Heart left ventricle (tissue), 16 donors: ENCODE data around the gene B4GALT2. TPM values are rescaled to one million over a fixed set of nuclear protein-coding genes. Genes with fewer than 3 reads are reported as not detected.

Experiments
- ATAC-seq, 4 donors: fragments of 200-7000 bp; cut with Tn5 transposase; one replicate each; pipeline ENCODE4 v1.9.1; 2020 to 2022; ENCODE audit warnings: moderate library complexity in 4 of 4, mild to moderate bottlenecking in 3 of 4, moderate number of reproducible peaks in 1 of 4
- DNase-seq, 5 donors: peaks; one replicate each; pipeline ENCODE4 v3.0.0-alpha.2; 2020
- H3K27ac ChIP-seq, 12 donors: fragments of 200-600 bp; sonication (generic) in 4 of 12; one replicate each; pipeline versions ENCODE4 v1.5.0 to v1.8.0; 2016 to 2022; ENCODE audit warnings: mild to moderate bottlenecking in 2 of 12
- H3K27me3 ChIP-seq, 9 donors: fragments of 200-600 bp; sonication (generic) in 2 of 9; one replicate each; pipeline versions ENCODE4 v1.5.1 to v1.8.0; 2016 to 2022; ENCODE audit warnings: mild to moderate bottlenecking in 3 of 9
- H3K36me3 ChIP-seq, 9 donors: fragments of 200-600 bp; sonication (generic) in 2 of 9; one replicate each; pipeline versions ENCODE4 v1.5.0 to v1.8.0; 2018 to 2022; ENCODE audit warnings: mild to moderate bottlenecking in 2 of 9
- H3K4me1 ChIP-seq, 12 donors: fragments of 200-600 bp; sonication (generic) in 4 of 12; one replicate each; pipeline versions ENCODE4 v1.5.0 to v1.8.0; 2016 to 2022; ENCODE audit warnings: mild to moderate bottlenecking in 3 of 12
- H3K4me3 ChIP-seq, 12 donors: fragments of 200-600 bp; sonication (generic) in 4 of 12; one replicate each; pipeline versions ENCODE4 v1.5.0 to v1.8.0; 2017 to 2022; ENCODE audit warnings: mild to moderate bottlenecking in 9 of 12, moderate library complexity in 4 of 12
- H3K9me3 ChIP-seq, 12 donors: fragments of 200-600 bp; sonication (generic) in 4 of 12; one replicate each; pipeline versions ENCODE4 v1.5.0 to v1.8.0; 2016 to 2022; ENCODE audit warnings: mild to moderate bottlenecking in 1 of 12
- CTCF ChIP-seq, 12 donors: fragments of 200-600 bp; sonication (generic) in 4 of 12; IDR thresholded peaks; one replicate each; pipeline versions ENCODE4 v1.5.0 to v1.8.0; 2018 to 2022; ENCODE audit warnings: antibody characterized with exemption in 12 of 12, mild to moderate bottlenecking in 5 of 12
- POLR2A ChIP-seq, 2 donors: fragments of 450-650 bp; IDR thresholded peaks; one replicate each; pipeline ENCODE4 v1.6.1; 2017; ENCODE audit warnings: antibody characterized with exemption in 2 of 2, mild to moderate bottlenecking in 2 of 2, moderate library complexity in 2 of 2
- WGBS, 4 donors: extraction: QIAGEN DNeasy Blood & Tissue Kit in 2 of 4; methylation state at CpG; one replicate each; pipeline versions ENCODE4 v1.1.5 to v1.1.7; 2013 to 2018; 5-methylcytosine and 5-hydroxymethylcytosine counted together
- intact Hi-C, 10 donors: fragments of 100-400 bp; cut with DNase I; formaldehyde crosslinking; loops; one replicate each; pipeline versions ENCODE4 v1.11.1 to v1.14.2; 2022
- polyA plus RNA-seq, 2 donors: library from polyadenylated mRNA; stranded (reverse); fragments of 200-250 nt; gene quantifications; one replicate each; pipeline ENCODE4 v1.2.3, GENCODE V29; 2013
- total RNA-seq, 9 donors: library from RNA; depleted of rRNA in 2 of 9; stranded (reverse); fragments of >200 nt in 2 of 9; fragmentation: NEBNext Ultra II Directional in 3 of 9; extraction: Animal tissue kit (Norgen Biotek cat#: 25700) in 3 of 9; gene quantifications; one replicate each; pipeline versions ENCODE4 v1.1.0 to v1.2.4, GENCODE V29; 2016 to 2023
- donor health status: ischemic (EF 13 %, LVEDD 7.1; RV severe dilation, severe dysfunction).
- donor health status: healthy with polysubstance abuse.
- donor health status: DM: no; HTN: yes; CAD: no.
- donor health status: DM: no; HTN: no; CAD: no.
- donor health status: ischemic (EF 25% LVEDD 6.9; RV normal size, moderate dysfunction).
- donor health status: ischemic (EF 25% LVEDD 5.7; RV mildly dilated, moderate dysfunction).
- donor health status: healthy.
- donor health status: DM: yes; HTN: yes; CAD: no.
- donor health status: ischemic (EF 35%, LVEDD 5.7; RV mildly dilated, moderate dysfunction).
- donor health status: nonischemic (EF 11% LVEDD 7.7; RV severe dilation, severe dysfunction).
- donor health status: DM: yes; HTN: yes; CAD: no.
- donor health status: PGD.
- donor health status: ischemic (EF 29% LVEDD 5.4; RV normal size, mild dysfunction).
- donor health status: nonischemic (EF 23%, LVEDD 6.1; RV moderate dilation, normal function).

B4GALT2 gene
- total and polyA plus RNA-seq, 11 donors, result 26.8 to 65.7 (median 40.2) TPM

- ATAC-seq (no peak), DNase-seq (no peak)
- H3K9me3 ChIP-seq, result no peaks in the 10 kb centered on the region
- WGBS, 4 donors, result 88 to 94% (median 92%) methylated on average over 5 of the region's 5 CpGs
- peaks cover 0 to 66% (median 40%) of the 10 kb centered on the region in 9 donors for H3K36me3 ChIP-seq
- H3K4me3 ChIP-seq, result no peak overlapping the region
- TF ChIP-seq CTCF (IDR thresholded peaks at IDR 0.05) (no peak), POLR2A (IDR thresholded peaks at IDR 0.05) (no peak)
- peaks cover 0 to 53% (median 25%) of the 10 kb centered on the region in 12 donors for H3K4me1 ChIP-seq
- no peak overlapping the region for H3K27ac ChIP-seq
- no peaks in the 10 kb centered on the region for H3K27me3 ChIP-seq
- intact Hi-C loops, result no loop called here
Measured at GRCh38 chr1:43954036-43954435, 25.0 kb upstream of the B4GALT2 start.

DNA sequence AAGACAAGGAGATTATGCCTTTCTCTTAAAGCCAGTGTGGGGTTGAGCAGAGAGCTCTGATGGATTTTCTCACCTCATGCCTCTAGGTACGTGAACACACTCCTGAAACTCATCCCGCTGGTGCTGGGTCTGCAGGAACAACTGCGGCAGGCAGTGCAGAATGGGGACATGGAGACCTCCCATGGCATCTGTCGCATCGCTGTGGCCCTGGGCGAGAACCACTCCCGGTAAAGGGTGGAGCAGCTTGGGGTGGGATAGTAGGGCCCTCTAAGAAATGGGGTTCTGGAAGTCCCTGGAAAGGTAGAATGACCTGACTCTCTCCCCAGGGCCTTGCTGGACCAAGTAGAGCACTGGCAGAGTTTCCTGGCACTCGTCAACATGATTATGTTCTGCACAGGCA is 22.8 kb upstream of the B4GALT2 start:
- H3K36me3 ChIP-seq, result peaks cover 0 to 73% (median 52%) of the 10 kb centered on the region in 9 donors

DNA sequence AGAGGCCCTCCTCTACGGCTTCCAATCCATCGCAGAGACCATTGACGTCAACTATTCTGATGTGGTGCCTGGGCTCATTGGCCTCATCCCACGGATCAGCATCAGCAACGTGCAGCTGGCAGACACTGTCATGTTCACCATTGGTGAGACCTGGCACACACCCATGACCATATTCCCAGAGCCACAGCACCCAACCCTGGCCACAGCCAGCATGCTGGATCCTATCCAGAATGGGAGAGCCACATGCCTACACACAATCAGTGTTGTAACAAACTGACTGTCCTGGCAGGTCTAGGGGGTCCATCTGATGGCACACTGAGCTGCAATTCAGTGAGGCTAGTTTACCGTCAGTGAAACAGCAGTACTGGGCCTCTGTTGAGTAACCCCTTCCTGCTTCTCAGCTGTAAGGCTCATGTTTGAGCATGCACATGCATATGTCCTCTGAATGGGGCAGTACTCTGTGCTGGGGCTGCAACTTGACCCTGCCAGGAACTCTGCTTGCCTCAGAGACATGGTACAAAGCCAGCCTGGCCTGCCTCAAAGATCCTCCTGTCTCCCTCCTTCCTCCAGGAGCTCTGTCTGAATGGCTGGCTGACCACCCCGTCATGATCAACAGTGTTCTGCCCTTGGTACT is 21.5 kb upstream of the B4GALT2 start:
- ATAC-seq (no peak), DNase-seq (no peak)
- Histone ChIP-seq H3K9me3 (no peaks in the 10 kb centered on the region), H3K27ac (no peak overlapping the region), H3K27me3 (no peaks in the 10 kb centered on the region), H3K36me3 (peaks cover 0 to 77% (median 65%) of the 10 kb centered on the region in 9 donors), H3K4me3 (no peak overlapping the region), H3K4me1 (peaks cover 0 to 30% (median 7%) of the 10 kb centered on the region in 12 donors)
- TF ChIP-seq POLR2A (IDR thresholded peaks at IDR 0.05), result no peak
- TF ChIP-seq CTCF (IDR thresholded peaks at IDR 0.05), result no peak
- WGBS, 4 donors, result 85 to 89% (median 87%) methylated on average over 7 of the region's 7 CpGs
- intact Hi-C loops, result no loop called here

More for the DNA sequence above, 22.8 kb upstream of the B4GALT2 start:
- intact Hi-C loops, result no loop called here
- H3K4me1 ChIP-seq, result peaks cover 0 to 34% (median 8%) of the 10 kb centered on the region in 12 donors
- no peaks in the 10 kb centered on the region for H3K9me3 ChIP-seq
- no peaks in the 10 kb centered on the region for H3K27me3 ChIP-seq
- no peak overlapping the region for H3K27ac ChIP-seq
- ATAC-seq, result no peak
- H3K4me3 ChIP-seq, result no peak overlapping the region
- WGBS, 4 donors, result 85 to 98% (median 97%) methylated on average over 8 of the region's 8 CpGs
- TF ChIP-seq POLR2A (IDR thresholded peaks at IDR 0.05), result no peak
- TF ChIP-seq CTCF (IDR thresholded peaks at IDR 0.05), result no peak
- DNase-seq, result no peak

DNA sequence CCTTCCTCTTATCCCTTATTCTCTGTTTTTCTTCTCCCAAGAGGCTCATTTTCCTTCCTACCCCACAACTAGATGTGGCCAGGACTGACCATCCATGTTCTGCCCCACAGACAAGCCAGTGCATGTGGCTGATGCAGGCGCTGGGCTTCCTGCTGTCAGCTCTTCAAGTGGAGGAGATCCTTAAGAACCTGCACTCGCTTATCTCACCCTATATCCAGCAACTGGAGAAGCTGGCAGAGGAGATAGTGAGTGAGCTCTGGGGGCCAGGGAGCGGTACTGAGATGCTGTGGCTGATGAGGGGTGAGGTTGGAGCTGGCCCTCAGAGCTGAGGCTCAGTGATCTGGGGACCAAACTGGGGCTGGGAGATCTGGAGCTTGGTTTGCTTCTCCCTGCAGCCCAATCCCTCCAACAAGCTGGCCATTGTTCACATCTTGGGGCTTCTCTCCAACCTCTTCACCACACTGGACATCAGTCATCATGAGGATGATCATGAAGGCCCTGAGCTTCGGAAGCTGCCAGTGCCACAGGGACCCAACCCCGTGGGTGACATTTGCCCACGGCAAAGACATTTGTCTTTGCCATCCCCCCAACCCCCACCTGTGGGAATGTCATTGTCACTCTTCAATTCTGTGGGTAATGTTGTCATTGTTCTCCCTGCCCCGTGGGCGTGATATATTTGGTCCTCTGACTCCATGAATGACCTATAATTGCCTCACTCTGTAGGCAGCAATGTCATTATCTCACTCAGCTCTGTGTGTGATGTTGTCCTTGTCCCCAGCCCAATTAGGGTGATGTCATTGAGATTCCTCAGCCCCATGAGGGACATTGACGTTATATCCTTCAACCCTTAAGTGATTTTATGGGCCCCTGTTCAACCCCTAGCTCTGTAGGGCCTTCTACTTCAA is 20.4 kb upstream of the B4GALT2 start:
- TF ChIP-seq POLR2A (IDR thresholded peaks at IDR 0.05) (no peak), CTCF (IDR thresholded peaks at IDR 0.05) (no peak)
- Histone ChIP-seq H3K27ac (no peak overlapping the region), H3K27me3 (no peaks in the 10 kb centered on the region), H3K4me1 (peaks cover 0 to 23% (median 0%) of the 10 kb centered on the region in 12 donors), H3K36me3 (peaks cover 0 to 84% (median 76%) of the 10 kb centered on the region in 9 donors), H3K4me3 (no peak overlapping the region), H3K9me3 (no peaks in the 10 kb centered on the region)
- peak in 2 of 4 donors; percentile 25 to 26 for ATAC-seq
- 76 to 84% (median 78%) methylated on average over 8 to 9 of the region's 9 CpGs for WGBS, 4 donors
- intact Hi-C loops, result loop anchor here in 1 of 10 donors (1.0 kb wide), 1 partner anchor 11 kb away; no protein-coding TSS in a partner anchor
- no peak for DNase-seq
